H1 (cell line): ENCODE measurements around the gene ARHGEF4. TPM values are rescaled to one million over a fixed set of nuclear protein-coding genes. Genes with fewer than 3 reads are reported as not detected.

Experiments used
- CTCF ChIA-PET: fragments of 300-600 bp; sonication (Branson Sonifier 250); formaldehyde crosslinking; loops from one replicate; lab custom pipeline; 2021; ENCODE audit not compliant: partially characterized antibody; lab: Charles Lee
- POLR2A ChIA-PET: fragments of 300-600 bp; sonication (Branson Sonifier 250); formaldehyde crosslinking; loops from one replicate; lab custom pipeline; 2021; ENCODE audit warnings: inconsistent platforms; ENCODE audit not compliant: partially characterized antibody; lab: Charles Lee
- DNase-seq, 2 experiments: peaks; one replicate each; pipeline versions ENCODE4 v3.0.0 to v3.0.0-alpha.2; 2010 to 2022; ENCODE audit warnings: low spot score in 2 of 2, low read depth in 1 of 2, mixed read lengths in 1 of 2
- FAIRE-seq: peaks from 2 replicates; lab custom pipeline; 2011; peaks lifted over from hg19 to GRCh38; lab: Jason Lieb, UNC
- H2AFZ ChIP-seq: 2 replicates; pipeline ENCODE4 v1.8.1; 2012; ENCODE audit warnings: low read length, inconsistent platforms
- H2AK5ac ChIP-seq: 2 replicates; pipeline ENCODE4 v1.6.1; 2013; ENCODE audit warnings: low read depth, low read length
- H2BK120ac ChIP-seq: replicated peaks from 2 replicates; pipeline ENCODE3; 2013; ENCODE audit warnings: low read depth, low read length, inconsistent platforms
- H2BK12ac ChIP-seq: 2 replicates; pipeline ENCODE4 v1.6.1; 2013; ENCODE audit warnings: low read depth, low read length
- H2BK15ac ChIP-seq: 2 replicates; pipeline ENCODE4 v1.6.1; 2013; ENCODE audit warnings: low read length
- H2BK20ac ChIP-seq: 2 replicates; pipeline ENCODE4 v1.6.1; 2013; ENCODE audit warnings: low read length
- H2BK5ac ChIP-seq: 2 replicates; pipeline ENCODE4 v1.6.1; 2013; ENCODE audit warnings: low read depth, low read length
- H3K14ac ChIP-seq: 2 replicates; pipeline ENCODE4 v1.6.1; 2013; ENCODE audit warnings: inconsistent platforms; ENCODE audit not compliant: insufficient read length
- H3K18ac ChIP-seq: 2 replicates; pipeline ENCODE4 v1.6.1; 2013; ENCODE audit warnings: low read length; ENCODE audit errors: extremely low read depth
- H3K23ac ChIP-seq: 2 replicates; pipeline ENCODE4 v1.6.1; 2013; ENCODE audit warnings: inconsistent platforms; ENCODE audit not compliant: insufficient read length
- H3K23me2 ChIP-seq: 2 replicates; pipeline ENCODE4 v1.6.1; 2013; ENCODE audit warnings: low read depth, low read length
- H3K27ac ChIP-seq: 2 replicates; pipeline ENCODE4 v1.6.1; 2011; ENCODE audit warnings: low read depth, low read length, inconsistent platforms
- H3K27me3 ChIP-seq, 4 experiments: replicated peaks in 1 of 4; 1 replicate in 1 of 4; 2 replicates in 3 of 4; pipeline versions ENCODE4 v1.6.1 to v1.8.1; 2011 to 2013; ENCODE audit warnings: low read length in 3 of 4, mild to moderate bottlenecking in 3 of 4, inconsistent platforms in 2 of 4, mixed read lengths in 2 of 4, moderate library complexity in 1 of 4; ENCODE audit not compliant: control insufficient read depth in 3 of 4, insufficient read depth in 3 of 4; ENCODE audit errors: extremely low read depth in 1 of 4
- H3K36me3 ChIP-seq, 4 experiments: 2 replicates each; pipeline versions ENCODE4 v1.6.1 to v1.8.1; 2011 to 2013; ENCODE audit warnings: mild to moderate bottlenecking in 4 of 4, low read length in 3 of 4, moderate library complexity in 2 of 4, control low read depth in 1 of 4, inconsistent platforms in 1 of 4; ENCODE audit not compliant: insufficient read depth in 4 of 4, control insufficient read depth in 2 of 4
- H3K4ac ChIP-seq: replicated peaks from 2 replicates; pipeline ENCODE3; 2013; ENCODE audit warnings: low read length, low read depth, mixed read lengths, inconsistent platforms; ENCODE audit not compliant: insufficient read length
- H3K4me1 ChIP-seq, 4 experiments: replicated peaks in 1 of 4; 1 replicate in 1 of 4; 2 replicates in 3 of 4; pipeline versions ENCODE4 v1.6.1 to v1.8.1; 2011 to 2013; ENCODE audit warnings: low read length in 3 of 4, inconsistent platforms in 2 of 4, mixed read lengths in 1 of 4; ENCODE audit not compliant: insufficient read depth in 4 of 4, control insufficient read depth in 3 of 4
- H3K4me2 ChIP-seq, 2 experiments: 2 replicates each; pipeline versions ENCODE4 v1.6.1 to v1.8.1; 2011 to 2013; ENCODE audit warnings: low read depth in 2 of 2, low read length in 2 of 2, control low read depth in 1 of 2, inconsistent platforms in 1 of 2, mild to moderate bottlenecking in 1 of 2; ENCODE audit not compliant: insufficient read depth in 1 of 2
- H3K4me3 ChIP-seq, 4 experiments: fragments of 200-600, 300-600 bp in 1 of 4; sonication (generic), shearing (Covaris generic), sonication (Bioruptor Twin) in 1 of 4; 2 replicates each; pipeline versions ENCODE4 v1.5.1 to v1.8.1; 2011 to 2016; ENCODE audit warnings: low read length in 4 of 4, low read depth in 3 of 4, control low read depth in 2 of 4, inconsistent platforms in 2 of 4, mild to moderate bottlenecking in 2 of 4, mixed read lengths in 1 of 4, moderate library complexity in 1 of 4; ENCODE audit not compliant: insufficient read depth in 2 of 4; ENCODE audit errors: extremely low read depth in 1 of 4
- H3K56ac ChIP-seq: replicated peaks from 2 replicates; pipeline ENCODE3; 2013; ENCODE audit warnings: low read depth, mild to moderate bottlenecking, mixed read lengths, low read length, inconsistent platforms; ENCODE audit not compliant: insufficient read length
- H3K79me1 ChIP-seq: 2 replicates; pipeline ENCODE4 v1.6.1; 2013; ENCODE audit warnings: low read depth, low read length, control low read depth
- H3K79me2 ChIP-seq, 2 experiments: 2 replicates each; pipeline versions ENCODE4 v1.6.1 to v1.8.1; 2012 to 2013; ENCODE audit warnings: low read length in 2 of 2, mild to moderate bottlenecking in 2 of 2, inconsistent platforms in 1 of 2; ENCODE audit not compliant: insufficient read depth in 2 of 2, control insufficient read depth in 1 of 2
- H3K9ac ChIP-seq, 4 experiments: replicated peaks in 1 of 4; 1 replicate in 1 of 4; 2 replicates in 3 of 4; pipeline versions ENCODE4 v1.6.1 to v1.8.1; 2011 to 2013; ENCODE audit warnings: low read depth in 3 of 4, low read length in 3 of 4, control low read depth in 2 of 4, mild to moderate bottlenecking in 2 of 4, moderate library complexity in 2 of 4, inconsistent platforms in 1 of 4; ENCODE audit errors: extremely low read depth in 1 of 4
- H3K9me3 ChIP-seq, 2 experiments: 2 replicates each; pipeline versions ENCODE4 v1.6.1 to v1.8.1; 2012 to 2013; ENCODE audit warnings: mild to moderate bottlenecking in 2 of 2, moderate library complexity in 2 of 2, control low read depth in 1 of 2, inconsistent platforms in 1 of 2, low read depth in 1 of 2, low read length in 1 of 2, mixed read lengths in 1 of 2; ENCODE audit not compliant: insufficient read depth in 2 of 2
- H4K20me1 ChIP-seq, 2 experiments: replicated peaks in 1 of 2; 2 replicates each; pipeline versions ENCODE3 to v1.8.1; 2011 to 2013; ENCODE audit warnings: inconsistent platforms in 2 of 2, low read length in 2 of 2, mild to moderate bottlenecking in 1 of 2; ENCODE audit not compliant: insufficient read depth in 2 of 2, control insufficient read depth in 1 of 2
- H4K5ac ChIP-seq: 2 replicates; pipeline ENCODE4 v1.6.1; 2013; ENCODE audit warnings: low read length, low read depth, mixed read lengths, inconsistent platforms; ENCODE audit not compliant: insufficient read length
- H4K8ac ChIP-seq: 2 replicates; pipeline ENCODE4 v1.8.0; 2013; ENCODE audit warnings: mild to moderate bottlenecking, moderate library complexity, low read length, inconsistent platforms; ENCODE audit not compliant: insufficient read depth; ENCODE audit errors: extremely low read depth
- H4K91ac ChIP-seq: replicated peaks from 2 replicates; pipeline ENCODE3; 2013; ENCODE audit warnings: low read length, mixed read lengths, inconsistent platforms; ENCODE audit not compliant: insufficient read length
- CTBP2 ChIP-seq: IDR thresholded peaks from 2 replicates; pipeline ENCODE4 v1.7.0; 2011; ENCODE audit warnings: borderline replicate concordance, mild to moderate bottlenecking, moderate library complexity, mixed read lengths, low read length; ENCODE audit not compliant: insufficient read depth, insufficient read length
- WGBS, 2 experiments: shearing (Covaris generic) in 1 of 2; methylation state at CpG; one replicate each; pipeline versions ENCODE4 v1.1.6 to v1.1.7; 2013 to 2015; ENCODE audit warnings: low lambda C conversion rate in 2 of 2, mixed read lengths in 2 of 2, inconsistent platforms in 1 of 2, low coverage in 1 of 2, missing lambda C conversion rate in 1 of 2; ENCODE audit not compliant: insufficient replicate concordance in 2 of 2, insufficient coverage in 1 of 2, insufficient read length in 1 of 2; ENCODE audit errors: extremely low coverage in 1 of 2, missing lambda C conversion rate in 1 of 2; 5-methylcytosine and 5-hydroxymethylcytosine counted together
- polyA plus RNA-seq, 7 experiments: library from polyadenylated mRNA; depleted of rRNA in 3 of 7; stranded (reverse) in 5 of 7; unstranded in 2 of 7; fragments of >200 nt in 5 of 7; fragments of 200-250 nt in 2 of 7; gene quantifications; 1 replicate in 5 of 7; 2 replicates in 1 of 7; 4 replicates in 1 of 7; pipeline versions ENCODE4 v1.2.1 to v1.2.3, GENCODE V29; 2011 to 2013; ENCODE audit warnings: missing spikeins in 2 of 7, mixed read lengths in 2 of 7
- total RNA-seq: library from RNA; stranded (reverse); fragmentation: NEBNext Ultra II Directional; extraction: Animal tissue kit (Norgen Biotek cat#: 25700); gene quantifications from 2 replicates; pipeline ENCODE4 v1.2.1, GENCODE V29; 2021

Gene ARHGEF4
- total and polyA plus RNA-seq, 2 of the 8 experiments (the other 6 are each of a cell fraction or from before 2014, with no cell fraction given) = 10.6 to 14.6 TPM

GRCh38 chr2:130872741-130873125 lies 36.0 kb downstream of the ARHGEF4 start:
- no peak overlapping the region for H2BK12ac ChIP-seq
- no peaks in the 10 kb centered on the region for H4K20me1 ChIP-seq
- no peaks in the 10 kb centered on the region for H3K79me1 ChIP-seq
- H4K91ac ChIP-seq = no peak overlapping the region
- 83% methylated on average over 6 of the region's 6 CpGs; no CpG with 5 or more reads in 1 of the 2 experiments for WGBS, 2 experiments
- no peak overlapping the region for H2BK5ac ChIP-seq
- H3K4ac ChIP-seq = no peak overlapping the region
- H2BK15ac ChIP-seq = no peak overlapping the region
- 0 out of 4 replicates have a peak, but pooled peaks cover 0 to 2% of the 10 kb centered on the region in 2 experiments for H3K9me3 ChIP-seq
- H3K23ac ChIP-seq = no peak overlapping the region
- H3K23me2 ChIP-seq = no peaks in the 10 kb centered on the region
- no peak overlapping the region for H3K18ac ChIP-seq
- H3K27ac ChIP-seq = no peak overlapping the region
- no peak overlapping the region for H4K5ac ChIP-seq
- H4K8ac ChIP-seq = no peak overlapping the region
- DNase-seq = no peak
- H2BK20ac ChIP-seq = no peak overlapping the region
- H3K4me3 ChIP-seq = no peak overlapping the region
- H3K4me1 ChIP-seq = peaks cover 0 to 7% (median 3%) of the 10 kb centered on the region in 4 experiments; a peak in 2 of 7 replicates
- no peak overlapping the region for H2AFZ ChIP-seq
- POLR2A ChIA-PET = interaction anchor here (1.2 kb wide), 1 partner anchor 36 kb away, joined by 3 read pairs; the partner anchor contains the start of gene ARHGEF4
- no peak overlapping the region for H3K4me2 ChIP-seq
- no peak for FAIRE-seq
- H3K56ac ChIP-seq = no peak overlapping the region
- no peak overlapping the region for H3K14ac ChIP-seq
- H2AK5ac ChIP-seq = no peak overlapping the region
- H3K27me3 ChIP-seq = no peaks in the 10 kb centered on the region
- H3K79me2 ChIP-seq = no peaks in the 10 kb centered on the region
- no peak overlapping the region for H2BK120ac ChIP-seq
- no peaks in the 10 kb centered on the region for H3K36me3 ChIP-seq
- CTCF ChIA-PET = interaction anchor here (0.6 to 12.9 kb wide), 15 partner anchors 11 to 96 kb away, joined by 3 to 156 read pairs (median 6); no protein-coding TSS in a partner anchor
- H3K9ac ChIP-seq = no peak overlapping the region
- no peak for TF ChIP-seq CTBP2
